GM12864 (cell line): ENCODE measurements around the gene DAZAP2.

Experiments used
- DNase-seq: peaks from one replicate; pipeline ENCODE4 v3.0.0-alpha.2; 2011; ENCODE audit warnings: low read depth
- H3K4me3 ChIP-seq: 2 replicates; pipeline ENCODE4 v1.5.1; 2011; ENCODE audit warnings: mild to moderate bottlenecking, low read depth, low read length, control low read depth
- CTCF ChIP-seq: IDR thresholded peaks from 2 replicates; pipeline ENCODE4 v1.5.1; 2011; ENCODE audit warnings: low read depth, mild to moderate bottlenecking, moderate library complexity, low read length, control low read depth, inconsistent platforms; ENCODE audit errors: missing control alignments

Gene DAZAP2

DNA sequence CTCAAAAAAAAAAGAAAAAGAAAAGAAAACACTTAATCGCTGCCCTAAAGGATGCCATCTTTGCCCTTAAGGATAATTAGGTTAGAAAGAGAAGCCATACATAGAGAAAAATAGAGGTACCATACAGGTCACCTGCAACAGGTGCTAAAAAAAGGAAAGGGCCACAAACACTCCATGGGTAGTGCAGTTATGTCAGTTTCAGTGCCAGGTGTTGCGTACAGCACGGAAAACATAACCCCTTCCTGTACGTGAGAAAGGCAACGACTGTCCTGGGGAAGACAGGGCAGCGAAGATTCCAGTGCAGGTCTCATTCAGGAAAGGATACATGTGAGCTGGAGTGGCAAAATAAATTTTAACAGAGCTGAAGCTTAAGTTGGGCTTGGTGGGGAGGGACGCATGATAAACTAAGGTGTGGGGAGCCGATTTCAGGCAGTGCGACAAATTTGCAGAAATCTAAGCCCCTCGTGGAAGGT is 553 bp upstream of the DAZAP2 start:
- H3K4me3 ChIP-seq = peak overlapping the region; percentile 89
- TF ChIP-seq CTCF = no peak
- peak; percentile 8 for DNase-seq

DNA sequence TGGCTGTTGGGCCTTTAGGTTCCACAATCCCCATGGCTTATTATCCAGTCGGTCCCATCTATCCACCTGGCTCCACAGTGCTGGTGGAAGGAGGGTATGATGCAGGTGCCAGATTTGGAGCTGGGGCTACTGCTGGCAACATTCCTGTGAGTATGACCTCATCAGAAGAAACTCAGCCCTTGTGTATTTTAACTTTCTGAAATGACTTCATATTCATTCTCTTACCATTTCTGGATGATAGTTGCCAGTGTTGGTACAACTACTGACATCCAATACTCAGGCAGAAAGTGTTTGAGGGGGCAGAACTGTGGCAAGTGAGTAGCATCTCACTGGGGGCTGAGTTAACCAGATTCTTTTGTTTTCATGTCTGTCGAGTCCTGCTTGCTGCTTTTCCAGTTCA is 2.3 kb downstream of the DAZAP2 start:
- TF ChIP-seq CTCF = no peak
- DNase-seq = no peak
- H3K4me3 ChIP-seq = no peak overlapping the region

DNA sequence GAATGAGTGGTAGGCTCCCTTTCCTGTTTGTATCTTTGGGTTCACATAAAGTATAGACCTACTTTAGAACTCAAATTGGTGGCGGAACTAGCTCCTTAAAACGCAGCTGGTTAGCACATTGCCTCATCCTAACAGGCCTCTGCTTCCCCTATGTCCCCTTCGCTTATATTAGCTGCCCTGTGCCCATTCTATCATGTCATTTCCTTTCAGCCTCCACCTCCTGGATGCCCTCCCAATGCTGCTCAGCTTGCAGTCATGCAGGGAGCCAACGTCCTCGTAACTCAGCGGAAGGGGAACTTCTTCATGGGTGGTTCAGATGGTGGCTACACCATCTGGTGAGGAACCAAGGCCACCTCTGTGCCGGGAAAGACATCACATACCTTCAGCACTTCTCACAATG is 3.5 kb downstream of the DAZAP2 start:
- DNase-seq = no peak
- TF ChIP-seq CTCF = no peak
- no peak overlapping the region for H3K4me3 ChIP-seq

GRCh38 chr12:51242876-51243275 is 4.2 kb downstream of the DAZAP2 start:
- no peak overlapping the region for H3K4me3 ChIP-seq
- no peak for DNase-seq
- no peak for TF ChIP-seq CTCF

- TF ChIP-seq CTCF = no peak
- H3K4me3 ChIP-seq = no peak overlapping the region
Observed at GRCh38 chr12:51244269-51244668, 5.6 kb downstream of the DAZAP2 start.

DNA sequence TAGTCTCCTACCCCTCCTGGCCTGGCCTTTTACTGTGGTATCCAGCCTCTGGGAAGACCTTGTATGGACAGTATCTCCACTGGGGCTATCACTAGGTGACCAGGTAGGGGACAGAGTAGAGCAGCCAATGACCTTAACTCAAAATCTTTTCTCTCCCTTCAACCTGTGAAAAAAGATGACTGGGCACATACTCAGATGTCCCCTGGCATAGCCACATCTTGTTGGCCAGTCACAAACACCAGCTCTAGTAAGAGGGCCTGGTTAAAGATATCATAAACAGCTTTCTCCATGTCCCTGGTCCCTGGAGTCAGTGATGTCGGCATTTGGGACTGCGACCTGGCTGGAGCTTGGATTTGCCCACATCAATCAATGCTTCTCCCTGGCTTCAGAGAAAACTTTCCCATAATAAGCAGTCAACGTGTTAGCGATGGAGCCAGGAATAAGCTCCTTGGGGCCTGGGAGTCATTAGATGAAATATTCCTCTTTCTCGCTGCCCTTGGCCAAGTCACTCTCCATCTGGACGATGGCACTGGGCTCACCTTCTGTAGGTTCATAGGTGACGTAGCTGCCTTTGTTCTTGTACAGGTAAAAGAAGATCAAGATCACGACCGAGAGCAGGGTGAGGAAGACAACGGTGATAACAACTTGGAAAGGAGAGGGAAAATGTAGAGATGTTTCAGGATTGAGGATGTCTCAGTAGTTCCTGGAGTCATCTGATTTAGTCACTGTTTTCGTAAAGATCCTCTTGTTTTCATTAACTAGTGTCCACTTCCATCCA is 7.0 kb downstream of the DAZAP2 start:
- TF ChIP-seq CTCF = no peak
- no peak for DNase-seq
- H3K4me3 ChIP-seq = no peak overlapping the region

More at GRCh38 chr12:51244269-51244668, 5.6 kb downstream of the DAZAP2 start:
- DNase-seq = no peak
